Heart right ventricle (tissue), 16 donors: ENCODE results near the gene CHST6. TPM values are rescaled to one million over a fixed set of nuclear protein-coding genes. Genes with fewer than 3 reads are reported as not detected.

Experiments used
- ATAC-seq, 8 donors: fragments of 200-7000 bp; cut with Tn5 transposase; one replicate each; pipeline ENCODE4 v1.9.1; 2020; ENCODE audit warnings: mild to moderate bottlenecking in 8 of 8, moderate library complexity in 8 of 8, moderate number of reproducible peaks in 1 of 8
- DNase-seq, 2 donors: peaks; one replicate each; pipeline ENCODE4 v3.0.0-alpha.2; 2020
- H3K27ac ChIP-seq, 10 donors: fragments of 200-600 bp; sonication (generic) in 2 of 10; one replicate each; pipeline versions ENCODE4 v1.5.0 to v1.8.0; 2020 to 2022; ENCODE audit warnings: mild to moderate bottlenecking in 3 of 10
- H3K27me3 ChIP-seq, 7 donors: fragments of 200-600 bp; one replicate each; pipeline ENCODE4 v1.8.0; 2021 to 2022; ENCODE audit warnings: mild to moderate bottlenecking in 2 of 7
- H3K36me3 ChIP-seq, 9 donors: fragments of 200-600 bp; sonication (generic) in 1 of 9; one replicate each; pipeline versions ENCODE4 v1.5.0 to v1.8.0; 2020 to 2022; ENCODE audit warnings: mild to moderate bottlenecking in 2 of 9
- H3K4me1 ChIP-seq, 9 donors: fragments of 200-600 bp; sonication (generic) in 1 of 9; one replicate each; pipeline versions ENCODE4 v1.5.0 to v1.8.0; 2020 to 2022; ENCODE audit warnings: mild to moderate bottlenecking in 4 of 9
- H3K4me3 ChIP-seq, 10 donors: fragments of 200-600 bp; sonication (generic) in 2 of 10; one replicate each; pipeline versions ENCODE4 v1.5.0 to v1.8.0; 2020 to 2022; ENCODE audit warnings: mild to moderate bottlenecking in 7 of 10, moderate library complexity in 2 of 10
- H3K9me3 ChIP-seq, 11 donors: fragments of 200-600 bp in 10 of 11; sonication (generic) in 2 of 11; one replicate each; pipeline versions ENCODE4 v1.5.0 to v1.8.0; 2013 to 2022; ENCODE audit warnings: mild to moderate bottlenecking in 2 of 11, control low read depth in 1 of 11, moderate library complexity in 1 of 11
- WGBS, 2 donors: extraction: QIAGEN DNeasy Blood & Tissue Kit; methylation state at CpG; one replicate each; pipeline ENCODE4 v1.1.7; 2013; ENCODE audit warnings: inconsistent platforms in 1 of 2; 5-methylcytosine and 5-hydroxymethylcytosine counted together
- intact Hi-C, 10 donors: fragments of 100-400 bp; cut with DNase I; formaldehyde crosslinking; loops; one replicate each; pipeline versions ENCODE4 v1.11.1 to v1.14.2; 2022
- polyA plus RNA-seq, 2 donors: library from polyadenylated mRNA; stranded (reverse); fragments of 200-250 nt; gene quantifications; one replicate each; pipeline ENCODE4 v1.2.3, GENCODE V29; 2013
- total RNA-seq, 10 donors: library from RNA; stranded (reverse); fragmentation: NEBNext Ultra II Directional in 3 of 10; extraction: Animal tissue kit (Norgen Biotek cat#: 25700) in 3 of 10; gene quantifications; one replicate each; pipeline versions ENCODE4 v1.2.1 to v1.2.4, GENCODE V29; 2021 to 2023
- TF ChIP-seq, protein P1 (sequence below), 9 donors: fragments of 200-600 bp; sonication (generic) in 2 of 9; IDR thresholded peaks; one replicate each; pipeline versions ENCODE4 v1.5.0 to v1.8.0; 2021 to 2022; ENCODE audit warnings: antibody characterized with exemption in 9 of 9, mild to moderate bottlenecking in 5 of 9, moderate library complexity in 1 of 9
- donor health status: Arrhythmogenic right ventricular cardiomyopathy.
- donor health status: ischemic (EF 13 %, LVEDD 7.1; RV severe dilation, severe dysfunction).
- donor health status: healthy with polysubstance abuse.
- donor health status: DM: no; HTN: yes; CAD: no.
- donor health status: DM: no; HTN: no; CAD: no.
- donor health status: ischemic (EF 25% LVEDD 6.9; RV normal size, moderate dysfunction).
- donor health status: ischemic (EF 25% LVEDD 5.7; RV mildly dilated, moderate dysfunction).
- donor health status: healthy.
- donor health status: DM: yes; HTN: yes; CAD: no.
- donor health status: Ischemic cardiomyopathy.
- donor health status: ischemic (EF 35%, LVEDD 5.7; RV mildly dilated, moderate dysfunction).
- donor health status: nonischemic (EF 11% LVEDD 7.7; RV severe dilation, severe dysfunction).
- donor health status: DM: yes; HTN: yes; CAD: no.
- donor health status: PGD.
- donor health status: ischemic (EF 29% LVEDD 5.4; RV normal size, mild dysfunction).
- donor health status: nonischemic (EF 23%, LVEDD 6.1; RV moderate dilation, normal function).

The CHST6 gene
- total and polyA plus RNA-seq, 12 donors = 0.22 to 2.0 (median 0.86) TPM

DNA sequence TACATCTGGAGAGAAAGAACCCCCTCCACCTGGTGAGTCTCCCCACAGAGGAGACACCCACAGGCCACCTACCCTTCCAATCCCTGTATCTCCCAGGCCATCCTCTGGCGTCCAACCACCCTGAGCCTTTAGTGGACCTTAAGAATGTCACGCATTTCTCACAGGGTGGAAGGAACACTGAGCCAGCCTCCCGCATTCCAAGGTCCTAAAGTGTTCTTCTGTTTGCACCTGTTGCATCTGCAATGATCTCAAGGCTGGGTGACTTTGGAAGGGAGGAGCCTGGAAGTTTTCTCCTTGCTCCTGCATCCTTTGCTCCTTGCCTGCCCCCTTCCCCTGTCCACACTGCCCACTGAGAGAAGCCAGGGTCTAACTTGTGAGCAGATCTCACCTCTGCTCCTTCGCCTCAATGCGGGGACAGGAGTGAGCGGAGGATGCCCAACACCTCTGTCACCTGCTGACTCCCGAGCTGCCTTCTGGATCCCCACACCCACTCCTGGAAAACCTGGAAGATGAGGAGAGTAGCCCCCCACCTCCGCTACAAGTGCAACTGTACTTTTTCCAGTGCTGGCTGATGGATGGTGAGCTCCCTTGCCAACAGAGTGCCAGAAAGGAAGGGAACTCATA lies 37.0 kb upstream of the CHST6 start:
- intact Hi-C loops = loop anchor here in 1 of 10 donors (10.0 kb wide), 1 partner anchor 57 kb away; no protein-coding TSS in a partner anchor
- Histone ChIP-seq H3K27me3 (no peaks in the 10 kb centered on the region), H3K9me3 (no peaks in the 10 kb centered on the region), H3K27ac (no peak overlapping the region), H3K4me3 (no peak overlapping the region), H3K4me1 (no peaks in the 10 kb centered on the region), H3K36me3 (no peaks in the 10 kb centered on the region)
- TF ChIP-seq, protein P1, sequence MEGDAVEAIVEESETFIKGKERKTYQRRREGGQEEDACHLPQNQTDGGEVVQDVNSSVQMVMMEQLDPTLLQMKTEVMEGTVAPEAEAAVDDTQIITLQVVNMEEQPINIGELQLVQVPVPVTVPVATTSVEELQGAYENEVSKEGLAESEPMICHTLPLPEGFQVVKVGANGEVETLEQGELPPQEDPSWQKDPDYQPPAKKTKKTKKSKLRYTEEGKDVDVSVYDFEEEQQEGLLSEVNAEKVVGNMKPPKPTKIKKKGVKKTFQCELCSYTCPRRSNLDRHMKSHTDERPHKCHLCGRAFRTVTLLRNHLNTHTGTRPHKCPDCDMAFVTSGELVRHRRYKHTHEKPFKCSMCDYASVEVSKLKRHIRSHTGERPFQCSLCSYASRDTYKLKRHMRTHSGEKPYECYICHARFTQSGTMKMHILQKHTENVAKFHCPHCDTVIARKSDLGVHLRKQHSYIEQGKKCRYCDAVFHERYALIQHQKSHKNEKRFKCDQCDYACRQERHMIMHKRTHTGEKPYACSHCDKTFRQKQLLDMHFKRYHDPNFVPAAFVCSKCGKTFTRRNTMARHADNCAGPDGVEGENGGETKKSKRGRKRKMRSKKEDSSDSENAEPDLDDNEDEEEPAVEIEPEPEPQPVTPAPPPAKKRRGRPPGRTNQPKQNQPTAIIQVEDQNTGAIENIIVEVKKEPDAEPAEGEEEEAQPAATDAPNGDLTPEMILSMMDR (IDR thresholded peaks at IDR 0.05) = no peak
- ATAC-seq = no peak
- no peak for DNase-seq
- 85 to 90% methylated on average over 8 of the region's 8 CpGs for WGBS, 2 donors

DNA sequence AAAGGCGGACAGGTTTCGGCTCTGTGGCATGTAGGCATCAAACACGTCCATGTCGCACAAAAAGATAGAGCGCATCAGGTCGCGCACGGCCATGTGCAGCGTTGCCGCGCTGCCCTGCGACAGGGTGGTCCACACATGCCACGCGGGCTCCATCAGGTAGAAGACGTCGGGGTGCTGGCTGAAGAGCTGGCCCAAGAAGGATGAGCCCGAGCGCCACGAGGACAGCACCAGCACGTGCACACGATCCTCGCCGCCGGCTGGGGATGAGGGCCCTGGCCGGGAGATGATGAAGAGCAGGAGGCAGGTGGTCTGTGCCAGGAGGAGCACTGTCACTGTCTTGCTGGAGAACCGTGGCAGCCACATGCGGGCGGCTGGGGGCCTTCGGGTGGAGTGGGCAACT lies 34.7 kb upstream of the CHST6 start:
- Histone ChIP-seq H3K4me1 (no peaks in the 10 kb centered on the region), H3K4me3 (no peak overlapping the region), H3K36me3 (no peaks in the 10 kb centered on the region), H3K27ac (no peak overlapping the region), H3K27me3 (no peaks in the 10 kb centered on the region), H3K9me3 (no peaks in the 10 kb centered on the region)
- DNase-seq (no peak), ATAC-seq (no peak)
- 95 to 97% methylated on average over 29 of the region's 29 CpGs for WGBS, 2 donors
- TF ChIP-seq, protein P1 (IDR thresholded peaks at IDR 0.05) = no peak
- intact Hi-C loops = loop anchor here in 1 of 10 donors (10.0 kb wide), 1 partner anchor 55 kb away; no protein-coding TSS in a partner anchor

DNA sequence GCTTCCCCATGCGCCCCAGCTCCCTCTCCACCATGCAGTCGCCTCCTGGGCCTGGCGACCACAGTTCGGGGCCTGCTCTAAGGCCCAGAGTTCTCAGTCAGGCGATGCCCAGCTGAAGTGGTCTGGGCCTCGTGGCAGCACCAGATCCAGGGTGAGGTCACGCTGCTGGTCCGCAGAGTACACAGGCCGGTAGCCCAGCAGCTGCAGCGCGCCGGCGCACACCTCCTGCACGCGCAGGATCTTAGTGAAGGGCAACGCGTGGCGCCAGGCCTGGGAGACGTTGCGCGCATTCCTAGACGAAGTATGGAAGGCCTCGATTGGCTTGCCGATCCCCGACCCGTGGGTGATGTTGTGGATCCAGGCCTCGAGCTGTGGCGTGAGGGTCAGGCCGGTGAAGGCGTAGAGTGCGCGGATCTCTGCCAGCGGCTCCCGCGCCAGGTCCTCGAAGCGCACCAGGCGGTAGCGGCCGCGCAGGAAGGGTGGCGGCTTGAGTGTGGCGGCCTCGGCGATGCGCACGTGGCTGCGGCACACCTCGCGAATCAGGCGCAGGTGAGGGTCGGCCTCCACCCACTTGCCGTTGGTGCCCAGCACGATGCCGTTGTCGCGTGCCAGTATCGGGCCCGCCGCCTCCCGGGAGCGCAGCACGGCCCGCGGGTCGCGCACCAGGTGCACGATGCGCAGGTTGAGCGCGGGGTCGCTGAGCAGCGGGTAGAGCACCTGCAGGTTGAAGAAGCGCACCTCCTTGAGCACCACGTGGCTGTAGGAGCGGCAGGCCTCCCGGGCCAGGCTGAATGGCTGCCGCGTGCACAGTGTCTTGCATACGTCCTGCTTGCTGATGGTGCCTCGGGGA lies 34.0 kb upstream of the CHST6 start:
- H3K4me1 ChIP-seq = no peaks in the 10 kb centered on the region
- TF ChIP-seq, protein P1 (IDR thresholded peaks at IDR 0.05) = no peak
- no peak overlapping the region for H3K4me3 ChIP-seq
- no peak overlapping the region for H3K27ac ChIP-seq
- intact Hi-C loops = no loop called here
- no peaks in the 10 kb centered on the region for H3K27me3 ChIP-seq
- ATAC-seq = peak in 1 of 8 donors; percentile 29
- no peaks in the 10 kb centered on the region for H3K9me3 ChIP-seq
- no peaks in the 10 kb centered on the region for H3K36me3 ChIP-seq
- WGBS, 2 donors = 92 to 93% methylated on average over 78 to 81 of the region's 81 CpGs
- DNase-seq = no peak

DNA sequence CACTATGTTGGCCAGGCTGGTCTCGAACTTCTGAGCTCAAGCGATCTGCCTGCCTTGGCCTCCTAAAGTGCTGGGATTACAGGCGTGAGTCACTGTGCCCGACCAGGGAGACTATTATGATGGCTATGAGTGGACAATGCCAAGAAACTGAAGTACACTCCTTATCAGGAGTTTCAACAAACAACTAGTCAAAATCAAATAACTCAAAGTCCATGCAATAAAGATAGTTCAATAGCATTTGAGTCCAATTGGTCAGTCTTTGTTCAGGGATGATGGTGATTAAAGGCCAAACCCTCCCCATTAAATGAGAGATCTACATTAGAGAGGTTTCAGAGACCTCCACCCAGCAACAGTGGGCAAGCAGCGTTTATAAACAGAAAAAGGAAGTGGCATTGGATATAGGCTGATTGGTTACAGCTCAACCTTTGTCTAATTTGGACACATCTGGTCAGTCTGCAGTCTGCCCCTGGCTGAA lies 32.6 kb upstream of the CHST6 start:
- ATAC-seq = no peak
- no peak for DNase-seq
- no peaks in the 10 kb centered on the region for H3K9me3 ChIP-seq
- H3K4me3 ChIP-seq = no peak overlapping the region
- no peak overlapping the region for H3K27ac ChIP-seq
- TF ChIP-seq, protein P1 (IDR thresholded peaks at IDR 0.05) = no peak
- no peaks in the 10 kb centered on the region for H3K27me3 ChIP-seq
- H3K4me1 ChIP-seq = no peaks in the 10 kb centered on the region
- H3K36me3 ChIP-seq = no peaks in the 10 kb centered on the region
- intact Hi-C loops = no loop called here
- 85 to 89% methylated on average over 5 of the region's 5 CpGs for WGBS, 2 donors
